ELF-1 (cell line): ENCODE data around the gene RAPGEF6.
A peak's percentile ranks its signal among the peaks of the same experiment; 100 is the strongest.
"Not testable (repeated sequence)": the region's sequence is repeated elsewhere in the genome, so short reads cannot be mapped to it uniquely, and the experiment has no call there.

Experiments used
- DNase-seq: peaks from one replicate; pipeline ENCODE4 v3.0.0-alpha.2; 2016; ENCODE audit warnings: low read depth, low spot score

RAPGEF6 gene, protein sequence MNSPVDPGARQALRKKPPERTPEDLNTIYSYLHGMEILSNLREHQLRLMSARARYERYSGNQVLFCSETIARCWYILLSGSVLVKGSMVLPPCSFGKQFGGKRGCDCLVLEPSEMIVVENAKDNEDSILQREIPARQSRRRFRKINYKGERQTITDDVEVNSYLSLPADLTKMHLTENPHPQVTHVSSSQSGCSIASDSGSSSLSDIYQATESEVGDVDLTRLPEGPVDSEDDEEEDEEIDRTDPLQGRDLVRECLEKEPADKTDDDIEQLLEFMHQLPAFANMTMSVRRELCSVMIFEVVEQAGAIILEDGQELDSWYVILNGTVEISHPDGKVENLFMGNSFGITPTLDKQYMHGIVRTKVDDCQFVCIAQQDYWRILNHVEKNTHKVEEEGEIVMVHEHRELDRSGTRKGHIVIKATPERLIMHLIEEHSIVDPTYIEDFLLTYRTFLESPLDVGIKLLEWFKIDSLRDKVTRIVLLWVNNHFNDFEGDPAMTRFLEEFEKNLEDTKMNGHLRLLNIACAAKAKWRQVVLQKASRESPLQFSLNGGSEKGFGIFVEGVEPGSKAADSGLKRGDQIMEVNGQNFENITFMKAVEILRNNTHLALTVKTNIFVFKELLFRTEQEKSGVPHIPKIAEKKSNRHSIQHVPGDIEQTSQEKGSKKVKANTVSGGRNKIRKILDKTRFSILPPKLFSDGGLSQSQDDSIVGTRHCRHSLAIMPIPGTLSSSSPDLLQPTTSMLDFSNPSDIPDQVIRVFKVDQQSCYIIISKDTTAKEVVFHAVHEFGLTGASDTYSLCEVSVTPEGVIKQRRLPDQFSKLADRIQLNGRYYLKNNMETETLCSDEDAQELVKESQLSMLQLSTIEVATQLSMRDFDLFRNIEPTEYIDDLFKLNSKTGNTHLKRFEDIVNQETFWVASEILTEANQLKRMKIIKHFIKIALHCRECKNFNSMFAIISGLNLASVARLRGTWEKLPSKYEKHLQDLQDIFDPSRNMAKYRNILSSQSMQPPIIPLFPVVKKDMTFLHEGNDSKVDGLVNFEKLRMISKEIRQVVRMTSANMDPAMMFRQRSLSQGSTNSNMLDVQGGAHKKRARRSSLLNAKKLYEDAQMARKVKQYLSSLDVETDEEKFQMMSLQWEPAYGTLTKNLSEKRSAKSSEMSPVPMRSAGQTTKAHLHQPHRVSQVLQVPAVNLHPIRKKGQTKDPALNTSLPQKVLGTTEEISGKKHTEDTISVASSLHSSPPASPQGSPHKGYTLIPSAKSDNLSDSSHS (N-terminal part only)

DNA sequence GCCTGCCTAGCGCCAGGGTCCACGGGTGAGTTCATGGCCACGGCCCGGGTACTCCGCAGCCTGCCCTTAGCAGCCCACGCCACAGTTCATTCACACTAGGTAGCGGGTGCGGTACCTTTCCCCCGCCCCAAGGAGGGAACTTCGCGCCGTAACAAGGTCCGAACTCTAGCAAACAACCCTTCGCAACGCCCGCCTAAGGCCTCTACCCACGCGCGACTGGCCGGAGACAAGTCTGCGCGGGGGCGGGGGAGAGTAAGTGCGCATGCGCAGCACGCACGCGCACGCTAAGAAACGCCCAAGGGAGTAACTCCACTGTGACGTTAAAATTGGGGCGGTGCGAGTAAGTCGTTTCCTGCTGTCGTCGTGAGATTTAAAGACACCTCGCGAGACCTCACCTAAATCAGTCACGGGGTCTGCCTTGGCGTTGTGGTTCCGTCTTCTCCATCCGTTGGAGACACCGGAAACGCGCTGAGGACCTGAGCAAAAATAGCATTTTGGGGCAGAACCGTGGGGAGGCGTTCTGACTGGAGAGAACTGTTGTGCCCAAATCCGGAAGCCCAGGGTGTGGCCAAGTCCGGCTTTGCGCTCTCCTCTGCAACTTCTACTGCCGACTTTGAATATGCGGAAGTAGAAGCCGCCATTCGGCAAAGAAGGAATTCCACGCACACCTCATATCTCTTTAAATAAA, at the start of gene RAPGEF6:
TSS of gene RAPGEF6 (minus strand) at position 234 of the 688 bp plus-strand sequence. CDS start at position 35, 199 bp downstream.
- peak; percentile 98 for DNase-seq

DNA sequence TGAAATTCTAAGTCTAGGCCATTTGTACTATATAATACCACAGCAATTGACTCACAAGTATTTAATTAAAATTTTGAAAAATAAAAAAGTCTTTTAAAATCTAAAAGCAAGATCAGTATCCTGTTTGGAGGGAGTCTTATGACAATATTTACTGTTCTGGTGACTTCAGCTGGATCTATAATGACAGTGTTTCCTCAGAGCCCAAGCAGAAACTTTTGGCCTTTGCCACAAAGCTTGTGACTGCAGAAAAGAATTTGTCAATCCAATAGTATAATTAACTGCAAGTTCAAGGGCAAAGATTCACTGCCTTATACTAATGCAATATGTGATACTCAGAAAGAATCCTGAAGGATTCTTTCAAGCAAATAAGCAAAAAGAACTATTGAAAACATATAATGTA, 49.6 kb upstream of the RAPGEF6 start:
- no peak for DNase-seq

DNA sequence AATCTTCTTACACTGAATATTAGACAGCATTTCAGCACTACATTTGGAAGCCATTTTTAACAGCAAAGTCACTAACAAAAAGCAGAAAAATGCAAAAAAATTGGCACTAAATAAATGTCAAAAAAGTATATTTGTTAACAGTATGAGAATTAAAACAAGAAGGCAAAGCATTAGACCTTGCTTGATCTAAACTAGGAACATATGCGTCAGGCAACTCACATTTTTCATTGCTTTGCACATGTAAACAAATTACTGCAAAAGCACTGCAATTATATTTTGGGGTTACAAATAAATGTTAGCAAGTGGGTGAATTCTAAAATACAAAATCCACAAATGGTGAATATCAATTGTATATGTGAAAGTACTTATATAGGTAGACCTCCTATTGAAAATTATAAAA, 49.0 kb upstream of the RAPGEF6 start:
- no peak for DNase-seq

DNA sequence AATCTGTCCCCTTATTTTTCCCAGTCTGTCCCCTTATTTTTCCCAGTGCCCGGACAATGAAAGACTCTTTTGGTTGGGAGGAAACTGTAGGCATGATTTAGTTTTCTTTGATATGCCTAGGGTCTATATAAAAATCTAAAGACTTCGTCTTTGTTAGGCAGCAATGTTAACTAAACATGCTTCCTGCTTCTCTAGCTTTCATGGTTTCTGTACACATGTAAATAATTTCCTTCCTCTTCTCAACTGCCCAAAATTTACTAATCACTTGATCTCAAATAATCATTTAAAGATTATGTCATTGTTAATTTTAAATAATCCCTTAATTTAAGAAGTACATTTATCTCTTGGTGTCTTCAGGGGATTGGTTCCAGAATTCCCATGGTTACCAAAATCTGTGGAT, 47.8 kb upstream of the RAPGEF6 start:
- DNase-seq: no peak

DNA sequence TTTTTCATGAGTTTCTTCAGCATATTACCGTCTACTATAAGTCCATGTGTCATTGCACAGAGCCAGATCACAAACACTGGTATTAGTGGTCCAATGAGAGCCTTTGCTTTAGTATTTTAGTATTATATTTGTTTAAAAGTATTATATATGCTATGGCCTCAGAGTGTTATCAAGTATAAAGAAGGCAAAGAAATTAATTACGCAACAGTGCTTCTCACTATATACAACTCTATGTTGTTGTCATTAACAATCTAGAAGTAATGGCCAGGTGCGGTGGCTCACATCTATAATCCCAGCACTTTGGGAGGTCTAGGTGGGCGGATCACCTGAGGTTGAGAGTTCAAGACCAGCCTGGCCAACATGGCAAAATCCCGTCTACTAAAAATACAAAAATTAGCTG, 47.1 kb upstream of the RAPGEF6 start:
- DNase-seq: no peak

DNA sequence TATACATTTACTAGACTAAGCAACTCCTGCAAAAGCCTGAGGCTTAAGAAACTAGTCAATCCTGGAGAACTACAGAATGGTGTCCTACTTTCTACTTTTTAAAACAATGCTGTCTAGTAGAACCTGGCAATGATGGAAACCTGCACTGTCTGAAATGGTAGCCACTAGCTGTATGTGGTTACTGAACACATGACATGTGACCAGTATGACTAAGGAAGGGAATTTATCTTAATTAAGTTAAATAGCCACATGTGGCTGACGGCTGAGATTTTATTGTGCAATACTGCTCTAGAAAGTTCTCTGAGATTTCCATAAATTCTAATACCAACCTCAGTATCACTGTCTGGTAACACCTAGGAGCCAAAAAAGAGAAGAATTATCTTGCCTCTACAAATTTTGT, 44.9 kb upstream of the RAPGEF6 start:
- DNase-seq: no peak

DNA sequence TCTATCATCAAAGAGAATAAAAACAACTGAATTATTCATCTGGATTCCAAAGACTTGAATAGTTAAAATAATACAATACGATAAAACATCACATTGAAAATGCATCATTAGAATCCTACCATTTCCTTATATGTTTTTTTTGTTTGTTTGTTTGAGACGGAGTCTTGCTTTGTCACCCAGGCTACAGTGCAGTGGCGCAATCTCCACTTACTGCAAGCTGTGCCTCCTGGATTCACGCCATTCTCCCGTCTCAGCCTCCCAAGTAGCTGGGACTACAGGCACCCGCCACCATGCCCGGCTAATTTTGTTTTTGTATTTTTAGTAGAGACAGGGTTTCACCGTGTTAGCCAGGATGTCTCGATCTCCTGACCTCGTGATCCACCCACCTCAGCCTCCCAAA, 43.2 kb upstream of the RAPGEF6 start:
- DNase-seq: not testable (repeated sequence)

DNA sequence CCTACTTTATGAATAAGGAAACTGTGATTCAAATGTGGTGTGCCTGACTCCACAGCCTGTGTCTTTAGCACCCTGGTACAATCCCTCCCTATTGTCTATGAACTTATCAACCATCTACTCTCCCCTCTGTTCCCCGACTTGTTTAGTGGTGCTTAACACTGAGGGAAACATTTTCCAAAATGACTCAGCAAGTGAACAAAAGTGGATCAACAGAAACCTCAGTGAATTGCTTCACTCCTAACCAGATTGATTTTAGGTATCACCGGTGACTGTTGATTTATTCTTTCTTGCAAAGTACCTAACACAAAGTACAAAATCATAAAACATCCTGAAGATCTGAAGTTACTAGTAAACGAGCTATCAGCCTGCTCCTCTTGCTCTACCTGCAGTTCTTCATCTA, 42.1 kb upstream of the RAPGEF6 start:
- no peak for DNase-seq

DNA sequence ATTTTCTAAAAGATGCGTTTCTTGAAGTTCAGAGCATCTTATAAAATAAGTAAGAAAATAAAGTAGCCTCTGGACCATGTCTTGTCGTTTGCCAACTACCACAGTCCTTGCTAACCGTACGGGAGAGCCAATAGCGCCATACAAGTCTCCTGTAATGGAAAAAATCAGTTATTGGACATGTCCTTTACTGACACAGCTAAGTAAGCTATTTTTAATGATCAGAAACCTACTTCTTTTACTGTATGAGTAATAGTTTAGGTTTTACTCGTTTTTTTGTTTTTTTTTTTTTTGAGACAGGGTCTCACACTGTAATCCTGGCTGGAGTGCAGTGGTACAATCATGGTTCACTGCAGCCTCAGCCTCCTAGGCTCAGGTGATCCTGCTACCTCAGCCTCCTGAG, 37.7 kb upstream of the RAPGEF6 start:
- no peak for DNase-seq

DNA sequence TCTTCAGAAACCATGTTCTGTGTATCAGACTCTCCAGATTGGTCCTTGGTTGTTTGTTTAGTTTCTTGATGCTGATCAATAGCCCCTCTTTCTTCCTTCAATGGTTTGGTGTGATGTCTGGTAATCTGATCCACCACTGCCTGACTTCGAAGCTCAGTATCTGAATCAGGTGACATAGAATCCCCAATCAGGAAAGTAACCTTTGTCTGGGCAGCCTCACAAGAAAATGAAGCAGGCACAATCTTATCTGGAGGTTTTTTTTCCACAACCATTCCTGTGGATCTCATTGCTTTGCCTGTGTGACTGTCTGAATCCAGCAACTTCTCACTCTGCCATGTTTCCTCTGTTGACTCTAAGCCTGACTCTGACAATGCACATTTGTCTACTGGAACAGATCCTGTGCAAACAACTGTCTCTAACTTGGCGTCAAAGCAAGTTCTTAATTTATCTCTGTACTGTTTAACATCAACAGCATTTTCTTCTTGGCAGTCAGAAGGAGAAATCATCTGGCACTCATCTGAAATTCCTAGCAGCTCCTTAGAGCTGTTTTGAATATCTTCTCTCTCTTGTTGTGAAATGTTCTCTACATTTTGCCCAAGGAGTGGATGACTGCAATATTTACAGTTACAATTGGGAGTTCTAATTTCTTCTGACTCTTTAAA, 37.1 kb upstream of the RAPGEF6 start:
- no peak for DNase-seq

DNA sequence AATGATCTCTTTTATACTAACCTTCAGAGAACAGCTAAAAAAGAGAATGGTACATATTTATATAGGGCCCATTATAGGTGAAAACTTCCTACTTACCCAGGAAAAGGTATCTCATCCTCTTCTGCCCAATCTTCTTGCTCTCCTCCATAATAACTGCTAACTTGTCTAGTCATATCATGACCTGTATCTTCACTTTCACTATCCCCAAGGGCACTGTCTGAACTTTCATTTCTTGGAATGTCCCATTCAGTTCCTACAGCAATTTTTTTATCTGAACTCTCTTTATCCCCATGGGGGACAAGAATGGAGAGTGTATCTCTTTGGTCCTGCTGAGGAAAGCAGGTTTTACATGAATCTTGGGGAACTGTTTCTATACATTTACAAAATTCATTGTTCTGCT, 36.4 kb upstream of the RAPGEF6 start:
- no peak for DNase-seq

DNA sequence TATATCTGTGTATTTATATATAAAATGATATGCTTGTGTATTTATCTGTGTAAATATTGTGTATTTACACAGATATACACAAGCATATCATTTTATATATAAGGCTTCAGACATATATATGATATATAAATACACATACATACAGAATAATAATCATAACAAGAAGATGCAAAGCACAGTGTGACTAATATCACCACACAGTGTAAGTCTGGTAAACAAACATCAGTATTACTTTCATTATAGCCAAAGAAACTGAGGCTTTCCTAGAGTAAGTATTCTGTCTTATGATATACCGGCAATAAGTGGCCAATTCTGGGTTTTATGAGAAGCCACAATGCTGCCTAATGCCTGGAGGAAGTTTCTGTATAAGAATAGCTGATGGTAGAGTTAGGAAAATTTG, 29.9 kb upstream of the RAPGEF6 start:
- no peak for DNase-seq

DNA sequence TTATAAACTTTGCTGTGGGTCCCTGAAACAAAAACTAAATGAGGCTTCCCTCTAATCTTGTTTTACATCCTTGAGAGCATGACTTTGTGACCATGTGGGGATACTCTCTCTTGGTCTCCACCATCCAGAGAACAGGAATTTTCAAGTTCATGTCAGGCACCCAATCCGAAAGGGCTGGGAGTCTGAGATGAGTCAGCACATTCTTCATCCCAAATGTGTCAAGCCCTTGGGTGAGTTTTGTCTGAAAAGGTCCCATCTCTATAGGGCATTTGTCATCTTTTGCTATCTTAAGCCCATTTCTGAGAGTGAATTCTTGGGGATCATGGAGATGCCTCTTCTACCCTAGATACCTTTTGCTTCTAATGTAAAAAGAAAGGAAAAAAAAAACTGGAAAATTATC, 26.9 kb upstream of the RAPGEF6 start:
- no peak for DNase-seq

DNA sequence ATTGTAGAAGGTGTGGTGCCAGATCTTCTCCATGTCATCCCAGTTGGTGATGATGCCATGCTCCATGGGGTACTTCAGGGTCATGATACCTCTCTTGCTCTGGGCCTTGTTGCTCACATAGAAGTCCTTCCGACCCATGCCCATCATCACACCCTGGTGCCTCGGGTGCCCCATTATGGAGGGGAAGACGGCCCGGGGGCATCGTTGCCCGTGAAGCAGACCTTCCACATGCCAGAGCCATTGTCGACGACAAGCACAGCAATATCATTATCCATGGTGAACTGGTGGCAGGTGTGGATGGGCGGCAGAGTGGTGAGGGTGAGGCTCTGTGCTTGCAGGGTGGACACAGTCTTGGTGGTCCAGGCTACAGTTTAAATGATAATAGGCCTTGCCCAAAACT, 24.8 kb upstream of the RAPGEF6 start:
- DNase-seq: no peak

DNA sequence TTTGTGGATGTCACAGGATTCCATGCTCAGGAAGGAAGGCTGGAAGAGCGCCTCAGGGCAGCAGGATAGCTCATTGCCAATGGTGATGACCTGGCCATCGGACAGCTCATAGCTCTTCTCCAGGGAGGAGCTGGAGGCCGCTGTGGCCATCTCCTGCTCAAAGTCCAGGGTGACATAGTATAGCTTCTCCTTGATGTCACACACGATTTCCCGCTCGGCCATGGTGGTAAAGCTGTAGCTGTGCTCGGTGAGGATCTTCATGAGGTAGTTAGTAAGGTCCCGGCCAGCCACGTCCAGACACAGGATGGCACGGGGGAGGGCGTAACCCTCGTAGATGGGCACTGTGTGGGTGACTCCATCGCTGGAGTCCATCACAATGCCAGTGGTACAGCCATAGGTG, 24.3 kb upstream of the RAPGEF6 start:
- DNase-seq: no peak

DNA sequence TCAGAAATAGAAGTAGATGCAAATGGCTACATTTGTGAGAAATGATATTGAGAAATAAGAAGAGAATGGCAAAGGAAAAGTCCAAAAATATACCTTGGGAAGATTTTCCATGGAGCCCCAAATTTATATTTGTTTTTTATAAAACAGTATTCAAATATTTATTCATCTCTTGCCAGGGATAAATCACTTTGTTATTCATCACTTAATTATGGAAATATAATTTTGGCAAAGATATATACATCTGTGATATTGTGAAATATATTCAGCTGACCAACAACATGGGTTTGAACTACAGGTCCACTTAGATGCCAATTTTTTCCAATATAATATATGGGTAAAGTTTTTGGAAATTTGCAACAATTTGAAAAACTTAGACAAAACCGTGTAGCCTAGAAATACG, 19.7 kb upstream of the RAPGEF6 start:
- no peak for DNase-seq

DNA sequence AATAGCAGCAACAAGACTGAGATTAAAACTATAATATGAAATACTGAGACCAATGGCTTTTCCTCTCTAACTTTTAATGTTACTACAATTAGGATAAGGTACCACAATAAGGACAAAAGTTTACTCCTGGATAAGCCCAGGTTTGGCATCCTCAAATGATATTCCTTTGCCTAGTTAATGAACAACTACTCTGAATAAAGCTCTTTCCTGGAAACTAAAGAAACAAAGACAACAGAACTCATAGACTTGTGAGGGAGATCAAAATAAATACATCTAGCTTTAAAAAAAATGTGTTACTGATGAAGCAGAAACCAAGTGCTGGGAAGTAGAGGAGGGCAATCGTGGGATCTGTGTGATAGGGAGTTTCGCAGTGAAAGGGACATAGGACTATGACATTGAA, 19.3 kb upstream of the RAPGEF6 start:
- no peak for DNase-seq

DNA sequence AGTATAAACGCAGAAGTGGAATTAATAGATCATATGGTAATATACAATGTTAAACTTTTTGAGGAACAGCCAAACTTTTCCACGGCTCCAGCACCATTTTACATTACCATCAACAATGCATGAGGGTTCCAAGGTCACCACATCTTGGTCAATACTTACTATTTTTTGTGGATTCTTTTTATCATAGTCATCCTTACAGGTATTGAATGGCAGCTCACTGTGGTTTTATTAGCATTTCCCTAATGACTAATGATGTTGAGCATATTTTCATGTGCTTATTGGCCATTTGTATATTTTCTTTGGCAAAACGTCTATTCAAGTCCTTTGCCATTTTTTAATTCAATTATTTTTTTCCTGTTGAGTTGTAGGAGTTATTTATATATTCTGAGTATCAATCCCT, 14.1 kb upstream of the RAPGEF6 start:
- DNase-seq: no peak

DNA sequence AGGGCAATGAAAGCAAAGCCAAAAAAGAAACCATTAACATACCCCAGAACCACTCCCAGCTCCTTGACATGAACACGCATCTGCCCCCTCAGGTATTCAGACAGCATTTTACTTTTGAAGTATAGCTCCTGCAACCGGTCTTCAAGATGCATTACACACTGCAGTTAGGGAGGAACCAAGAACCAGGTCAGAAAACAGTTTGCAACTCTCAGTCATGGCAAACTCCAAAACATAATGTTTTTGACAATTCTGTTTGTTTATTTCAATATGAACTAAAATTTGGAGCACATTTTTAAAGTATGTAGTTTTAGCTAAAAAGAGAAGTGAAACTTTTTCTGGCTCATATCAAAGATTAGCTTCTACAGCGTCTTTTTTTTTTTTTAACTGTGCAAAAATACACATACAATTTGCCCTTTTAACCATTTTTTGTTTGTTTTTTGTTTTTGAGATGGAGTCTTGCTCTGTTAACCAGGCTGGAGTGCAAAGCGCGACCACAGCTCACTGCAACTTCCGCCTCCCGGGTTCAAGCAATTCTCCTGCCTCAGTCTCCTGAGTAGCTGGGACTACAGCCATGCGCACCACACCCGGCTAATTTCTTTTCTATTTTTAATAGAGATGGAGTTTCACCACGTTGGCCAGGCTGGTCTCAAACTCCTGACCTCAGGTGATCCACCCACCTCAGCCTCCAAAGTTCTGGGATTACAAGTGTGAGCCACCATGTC, 12.2 kb upstream of the RAPGEF6 start:
- DNase-seq: no peak

DNA sequence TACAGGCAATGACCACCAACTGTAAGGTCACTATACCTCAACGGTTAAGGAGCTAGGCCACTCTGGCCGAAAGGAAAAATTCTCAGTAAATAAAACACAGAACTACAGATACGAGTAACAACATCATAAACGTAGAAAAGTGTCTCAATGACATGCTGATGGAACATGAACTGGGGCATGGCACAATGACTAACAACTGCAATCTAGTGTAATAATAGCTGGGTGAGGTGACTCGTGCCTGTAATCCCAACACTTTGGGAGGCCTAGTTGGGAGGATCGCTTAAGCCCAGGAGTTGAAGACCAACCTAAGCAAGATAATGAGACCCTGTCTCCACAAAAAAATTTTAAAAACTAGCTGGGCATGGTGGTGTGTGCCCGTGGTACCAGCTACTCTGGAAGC, 9.8 kb upstream of the RAPGEF6 start:
- DNase-seq: no peak
